Measurements from ENCODE around the gene ARAP2.

- TF ChIP-seq REST (IDR thresholded peaks at IDR 0.05; ENCODE audit: insufficient read depth in 1 of 2, low read depth in 2 of 2, low read length in 2 of 2) (no peak), TAF1 (IDR thresholded peaks at IDR 0.05; ENCODE audit: borderline replicate concordance, insufficient read depth, low read length) (no peak), POLR2AphosphoS5 (IDR thresholded peaks at IDR 0.05; ENCODE audit: low read depth, low read length) (no peak), SIN3A (IDR thresholded peaks at IDR 0.05; ENCODE audit: borderline replicate concordance, insufficient read depth, low read length) (no peak), FOXP2 (optimal IDR thresholded peaks at IDR 0.05; ENCODE audit: borderline replicate concordance, extremely low read depth, extremely low read length, insufficient read depth) (no peak)
Measured at GRCh38 chr4:36207367-36207766, 36.9 kb downstream of the ARAP2 start.

All from PFSK-1 (cell line).